Caco-2 (cell line): ENCODE measurements around the gene ATG7. TPM values are rescaled to one million over a fixed set of nuclear protein-coding genes. Genes with fewer than 3 reads are reported as not detected.

Experiments used
- BruUV-seq: library from RNA; stranded (reverse); fragments of 400-500 nt; replicated peaks from 2 replicates; lab custom pipeline; 2021; lab: Mats Ljungman, UMichigan
- CTCF ChIA-PET: fragments of 300-600 bp; sonication (Branson Sonifier 250); formaldehyde crosslinking; loops from one replicate; lab custom pipeline; 2022; ENCODE audit warnings: antibody characterized with exemption; lab: Charles Lee
- POLR2A ChIA-PET: fragments of 300-600 bp; sonication (Branson Sonifier 250); formaldehyde crosslinking; loops from one replicate; lab custom pipeline; 2022; ENCODE audit warnings: antibody characterized with exemption; lab: Charles Lee
- DNase-seq, 2 experiments: peaks; one replicate each; pipeline versions ENCODE4 v3.0.0 to v3.0.0-alpha.2; 2020 to 2022
- H3K27me3 ChIP-seq: replicated peaks from 2 replicates; pipeline ENCODE4 v1.6.0; 2011; ENCODE audit warnings: low read length; ENCODE audit not compliant: control insufficient read depth, insufficient read depth
- H3K36me3 ChIP-seq: 2 replicates; pipeline ENCODE4 v1.5.1; 2011; ENCODE audit warnings: low read length; ENCODE audit not compliant: control insufficient read depth, insufficient read depth
- H3K4me1 ChIP-seq: fragments of 250-450 bp; sonication (Bioruptor Pico); 2 replicates; pipeline ENCODE4 v1.5.1; 2020; ENCODE audit warnings: mild to moderate bottlenecking
- H3K4me3 ChIP-seq: 2 replicates; pipeline ENCODE4 v1.5.1; 2011; ENCODE audit warnings: low read depth, mild to moderate bottlenecking, control low read depth, low read length
- H3K9me3 ChIP-seq: fragments of 250-450 bp; sonication (Bioruptor Pico); 2 replicates; pipeline ENCODE4 v1.5.1; 2020; ENCODE audit warnings: mild to moderate bottlenecking, moderate library complexity
- H3K27ac Mint-ChIP-seq: one replicate; pipeline ENCODE4 v1.8.0; 2022; ENCODE audit warnings: mixed read lengths; ENCODE audit not compliant: unreplicated experiment
- H3K27me3 Mint-ChIP-seq: one replicate; pipeline ENCODE4 v1.8.0; 2022; ENCODE audit warnings: mixed read lengths; ENCODE audit not compliant: insufficient read depth, unreplicated experiment
- H3K36me3 Mint-ChIP-seq: one replicate; pipeline ENCODE4 v1.8.0; 2022; ENCODE audit warnings: mild to moderate bottlenecking, mixed read lengths; ENCODE audit not compliant: insufficient read depth, unreplicated experiment
- H3K4me1 Mint-ChIP-seq: one replicate; pipeline ENCODE4 v1.8.0; 2022; ENCODE audit warnings: low read depth, mixed read lengths; ENCODE audit not compliant: unreplicated experiment
- H3K4me3 Mint-ChIP-seq: one replicate; pipeline ENCODE4 v1.8.0; 2022; ENCODE audit warnings: mild to moderate bottlenecking, moderate library complexity, mixed read lengths; ENCODE audit not compliant: unreplicated experiment
- H3K9me3 Mint-ChIP-seq: one replicate; pipeline ENCODE4 v1.8.0; 2022; ENCODE audit warnings: mixed read lengths; ENCODE audit not compliant: unreplicated experiment
- CTCF ChIP-seq, 2 experiments: fragments of 200-600 bp in 1 of 2; IDR thresholded peaks; 1 replicate in 1 of 2; 2 replicates in 1 of 2; pipeline versions ENCODE4 v1.5.1 to v1.8.0; 2011 to 2022; ENCODE audit warnings: antibody characterized with exemption in 1 of 2, control low read depth in 1 of 2, inconsistent platforms in 1 of 2, low read depth in 1 of 2, low read length in 1 of 2, mild to moderate bottlenecking in 1 of 2, moderate library complexity in 1 of 2; ENCODE audit not compliant: insufficient read depth in 1 of 2, severe bottlenecking in 1 of 2, unreplicated experiment in 1 of 2
- intact Hi-C: fragments of 100-400 bp; cut with micrococcal nuclease; formaldehyde crosslinking; loops from one replicate; pipeline ENCODE4 v1.10.0; 2022; ENCODE audit not compliant: unreplicated experiment
- total RNA-seq: library from RNA; stranded (reverse); gene quantifications from 2 replicates; pipeline ENCODE4 v1.2.3, GENCODE V29; 2022

ATG7 gene
- total RNA-seq, 1 experiment from 2014 or later = 24.4 TPM

- Histone ChIP-seq H3K27me3 (no peaks in the 10 kb centered on the region), H3K4me3 (no peak overlapping the region), H3K9me3 (no peaks in the 10 kb centered on the region), H3K36me3 (no peaks in the 10 kb centered on the region; the same call in 1 of the 2 replicates), H3K4me1 (no peaks in the 10 kb centered on the region)
- Mint-ChIP-seq H3K36me3 (peaks cover 12% of the 10 kb centered on the region), H3K27ac (no peak overlapping the region), H3K27me3 (no peaks in the 10 kb centered on the region), H3K4me3 (no peak overlapping the region), H3K9me3 (peaks cover 12% of the 10 kb centered on the region), H3K4me1 (peaks cover 12% of the 10 kb centered on the region)
- ChIA-PET CTCF (interaction anchor here (0.7 kb wide), 1 partner anchor 60 kb away, joined by 3 read pairs; no protein-coding TSS in a partner anchor), POLR2A (no interaction called here)
- TF ChIP-seq CTCF (IDR thresholded peaks at IDR 0.05; ENCODE audit: insufficient read depth in 1 of 2, low read depth in 1 of 2, low read length in 1 of 2, severe bottlenecking in 1 of 2, unreplicated experiment in 1 of 2) = no peak
- BruUV-seq = no TSS peak
- intact Hi-C loops = no loop called here
- no peak for DNase-seq
Measured at GRCh38 chr3:11276901-11277300, 4.7 kb downstream of the ATG7 start.

GRCh38 chr3:11282250-11283138 is 10.3 kb downstream of the ATG7 start:
- H3K27ac Mint-ChIP-seq = no peak overlapping the region
- H3K9me3 Mint-ChIP-seq = no peaks in the 10 kb centered on the region
- no TSS peak for BruUV-seq
- no peak overlapping the region for H3K4me3 Mint-ChIP-seq
- H3K4me1 Mint-ChIP-seq = peaks cover 6% of the 10 kb centered on the region
- no peak for DNase-seq
- no peaks in the 10 kb centered on the region for H3K27me3 Mint-ChIP-seq
- Histone ChIP-seq H3K4me3 (no peak overlapping the region), H3K36me3 (no peaks in the 10 kb centered on the region; the same call in 1 of the 2 replicates), H3K4me1 (no peaks in the 10 kb centered on the region), H3K27me3 (no peaks in the 10 kb centered on the region), H3K9me3 (no peaks in the 10 kb centered on the region)
- TF ChIP-seq CTCF (IDR thresholded peaks at IDR 0.05; ENCODE audit: insufficient read depth in 1 of 2, low read depth in 1 of 2, low read length in 1 of 2, severe bottlenecking in 1 of 2, unreplicated experiment in 1 of 2) = no peak
- POLR2A ChIA-PET = interaction anchor here (1.0 kb wide), 1 partner anchor 10 kb away, joined by 3 read pairs; the partner anchor contains the start of gene ATG7
- peaks cover 12% of the 10 kb centered on the region for H3K36me3 Mint-ChIP-seq
- intact Hi-C loops = no loop called here
- CTCF ChIA-PET = no interaction called here

- Histone ChIP-seq H3K4me1 (0 out of 2 replicates have a peak, but pooled peaks cover 3% of the 10 kb centered on the region), H3K4me3 (no peak overlapping the region), H3K36me3 (no peaks in the 10 kb centered on the region; the same call in 1 of the 2 replicates), H3K9me3 (no peaks in the 10 kb centered on the region), H3K27me3 (no peaks in the 10 kb centered on the region)
- peaks cover 12% of the 10 kb centered on the region for H3K36me3 Mint-ChIP-seq
- no peaks in the 10 kb centered on the region for H3K27me3 Mint-ChIP-seq
- H3K9me3 Mint-ChIP-seq = no peaks in the 10 kb centered on the region
- H3K4me3 Mint-ChIP-seq = no peak overlapping the region
- no peak overlapping the region for H3K27ac Mint-ChIP-seq
- CTCF ChIA-PET = no interaction called here
- POLR2A ChIA-PET = interaction anchor here (1.0 kb wide), 1 partner anchor 11 kb away, joined by 3 read pairs; the partner anchor contains the start of gene ATG7
- H3K4me1 Mint-ChIP-seq = peaks cover 6% of the 10 kb centered on the region
- DNase-seq = no peak
- intact Hi-C loops = no loop called here
- BruUV-seq = no TSS peak
- no peak for TF ChIP-seq CTCF (IDR thresholded peaks at IDR 0.05; ENCODE audit: insufficient read depth in 1 of 2, low read depth in 1 of 2, low read length in 1 of 2, severe bottlenecking in 1 of 2, unreplicated experiment in 1 of 2)
Measured at GRCh38 chr3:11283139-11283475, 10.9 kb downstream of the ATG7 start.
